ENCODE data around the gene MTSS2.

Gene MTSS2

GRCh38 chr16:70694868-70695218, 9.0 kb upstream of the MTSS2 start:
- H3K4me2 ChIP-seq: no peak overlapping the region
- H3K27ac ChIP-seq: no peak overlapping the region
- no peaks in the 10 kb centered on the region for H3K36me3 ChIP-seq (ENCODE audit: insufficient read depth)
- no peak overlapping the region for H2AFZ ChIP-seq (ENCODE audit: low read depth)
- H3K79me2 ChIP-seq (ENCODE audit: insufficient read depth, low read depth): no peaks in the 10 kb centered on the region
- H4K20me1 ChIP-seq (ENCODE audit: insufficient read depth): no peaks in the 10 kb centered on the region
- peaks cover 9% of the 10 kb centered on the region for H3K4me1 ChIP-seq (ENCODE audit: low read depth, poor library complexity, severe bottlenecking)
- no peak overlapping the region for H3K4me3 ChIP-seq (IDR thresholded peaks at IDR 0.05; ENCODE audit: insufficient read depth, low read depth, low read length)
- no peaks in the 10 kb centered on the region for H3K27me3 ChIP-seq (ENCODE audit: insufficient read depth, low read depth)
- TF ChIP-seq CTCF (conservative IDR thresholded peaks at IDR 0.05; ENCODE audit: low read depth, low read length): no peak
- no peak overlapping the region for H3K9ac ChIP-seq

- Histone ChIP-seq H3K27me3 (ENCODE audit: insufficient read depth, low read depth) (no peaks in the 10 kb centered on the region), H3K4me1 (ENCODE audit: low read depth, poor library complexity, severe bottlenecking) (peaks cover 9% of the 10 kb centered on the region), H3K79me2 (ENCODE audit: insufficient read depth, low read depth) (no peaks in the 10 kb centered on the region), H3K4me2 (no peak overlapping the region), H3K9ac (no peak overlapping the region), H3K4me3 (IDR thresholded peaks at IDR 0.05; ENCODE audit: insufficient read depth, low read depth, low read length) (no peak overlapping the region), H4K20me1 (ENCODE audit: insufficient read depth) (no peaks in the 10 kb centered on the region), H3K27ac (no peak overlapping the region), H3K36me3 (ENCODE audit: insufficient read depth) (no peaks in the 10 kb centered on the region), H2AFZ (ENCODE audit: low read depth) (no peak overlapping the region)
- no peak for TF ChIP-seq CTCF (conservative IDR thresholded peaks at IDR 0.05; ENCODE audit: low read depth, low read length)
Measured at GRCh38 chr16:70694088-70694867, 8.4 kb upstream of the MTSS2 start.

GRCh38 chr16:70692873-70693671, 7.2 kb upstream of the MTSS2 start:
- H3K4me2 ChIP-seq: no peak overlapping the region
- no peak overlapping the region for H3K9ac ChIP-seq

More at GRCh38 chr16:70692873-70693671, 7.2 kb upstream of the MTSS2 start:
- Histone ChIP-seq H3K79me2 (ENCODE audit: insufficient read depth, low read depth) (no peaks in the 10 kb centered on the region), H2AFZ (ENCODE audit: low read depth) (no peak overlapping the region), H4K20me1 (ENCODE audit: insufficient read depth) (no peaks in the 10 kb centered on the region), H3K27ac (no peak overlapping the region), H3K36me3 (ENCODE audit: insufficient read depth) (no peaks in the 10 kb centered on the region), H3K27me3 (ENCODE audit: insufficient read depth, low read depth) (no peaks in the 10 kb centered on the region), H3K4me1 (ENCODE audit: low read depth, poor library complexity, severe bottlenecking) (peaks cover 9% of the 10 kb centered on the region), H3K4me3 (IDR thresholded peaks at IDR 0.05; ENCODE audit: insufficient read depth, low read depth, low read length) (no peak overlapping the region)
- TF ChIP-seq CTCF (conservative IDR thresholded peaks at IDR 0.05; ENCODE audit: low read depth, low read length): no peak

Measured in KMS-11 (cell line).